Panc1 (cell line): ENCODE measurements around the gene ZCCHC14. TPM values are rescaled to one million over a fixed set of nuclear protein-coding genes. Genes with fewer than 3 reads are reported as not detected.
A peak's percentile ranks its signal among the peaks of the same experiment; 100 is the strongest.

Source experiments
- ATAC-seq: fragments of 200-7000 bp; cut with Tn5 transposase; 2 replicates; pipeline ENCODE4 v1.9.1; 2020; ENCODE audit warnings: mild to moderate bottlenecking, moderate library complexity
- BruUV-seq: library from RNA; stranded (reverse); fragments of 400-500 nt; replicated peaks from 2 replicates; lab custom pipeline; 2021; lab: Mats Ljungman, UMichigan
- CTCF ChIA-PET: fragments of 300-600 bp; sonication (Branson Sonifier 250); formaldehyde crosslinking; loops from one replicate; lab custom pipeline; 2022; ENCODE audit warnings: antibody characterized with exemption; lab: Charles Lee
- POLR2A ChIA-PET: fragments of 300-600 bp; sonication (Branson Sonifier 250); formaldehyde crosslinking; loops from one replicate; lab custom pipeline; 2022; ENCODE audit warnings: antibody characterized with exemption; lab: Charles Lee
- DNase-seq: peaks from one replicate; pipeline ENCODE4 v3.0.0-alpha.2; 2010; ENCODE audit warnings: low read depth, low spot score
- H3K27ac ChIP-seq: 2 replicates; pipeline ENCODE4 v1.5.1; 2011; ENCODE audit warnings: mild to moderate bottlenecking, low read length, inconsistent platforms
- H3K27me3 ChIP-seq: fragments of 200-500 bp; sonication (Bioruptor generic); 2 replicates; pipeline ENCODE4 v1.6.0; 2014; ENCODE audit warnings: low read length, inconsistent platforms; ENCODE audit not compliant: control insufficient read depth, insufficient read depth
- H3K36me3 ChIP-seq: fragments of 200-500 bp; sonication (Bioruptor generic); 2 replicates; pipeline ENCODE4 v1.5.1; 2014; ENCODE audit warnings: inconsistent platforms, mild to moderate bottlenecking, low read length, moderate library complexity; ENCODE audit not compliant: control insufficient read depth, insufficient read depth
- H3K4me1 ChIP-seq: 2 replicates; pipeline ENCODE4 v1.5.1; 2011; ENCODE audit warnings: inconsistent platforms, mild to moderate bottlenecking, low read length, moderate library complexity; ENCODE audit not compliant: control insufficient read depth, insufficient read depth
- H3K4me3 ChIP-seq, 2 experiments: 2 replicates each; pipeline ENCODE4 v1.5.1; 2011 to 2012; ENCODE audit warnings: low read depth in 2 of 2, low read length in 2 of 2, mild to moderate bottlenecking in 2 of 2, inconsistent platforms in 1 of 2, moderate library complexity in 1 of 2
- H3K9me3 ChIP-seq: fragments of 200-500 bp; sonication (Bioruptor generic); 2 replicates; pipeline ENCODE4 v1.5.1; 2014; ENCODE audit warnings: low read depth, mild to moderate bottlenecking, inconsistent platforms, low read length, moderate library complexity; ENCODE audit not compliant: control insufficient read depth, insufficient read depth
- CTCF ChIP-seq: fragments of 450-650 bp; IDR thresholded peaks from 2 replicates; pipeline ENCODE4 v1.5.1; 2017; ENCODE audit warnings: mild to moderate bottlenecking
- POLR2AphosphoS5 ChIP-seq: IDR thresholded peaks from 2 replicates; pipeline ENCODE4 v1.6.1; 2012; ENCODE audit warnings: mild to moderate bottlenecking, low read depth, low read length, moderate library complexity
- REST ChIP-seq, 2 experiments: IDR thresholded peaks; 2 replicates each; pipeline ENCODE4 v1.6.1; 2011 to 2012; ENCODE audit warnings: low read depth in 2 of 2, control low read depth in 1 of 2, low read length in 1 of 2, mild to moderate bottlenecking in 1 of 2, moderate library complexity in 1 of 2; ENCODE audit not compliant: insufficient read depth in 1 of 2
- SIN3A ChIP-seq: IDR thresholded peaks from 2 replicates; pipeline ENCODE4 v1.6.1; 2012; ENCODE audit warnings: low read depth, mild to moderate bottlenecking, low read length, moderate library complexity, borderline replicate concordance; ENCODE audit not compliant: insufficient read depth
- TCF7L2 ChIP-seq: IDR thresholded peaks from 2 replicates; pipeline ENCODE4 v1.6.1; 2011; ENCODE audit warnings: mild to moderate bottlenecking, low read depth, low read length, inconsistent platforms
- in situ Hi-C: cut with HindIII; loops from 2 replicates; pipeline ENCODE4 v1.10.0; 2016; ENCODE audit warnings: low sequenced_read_pairs, low pct_unique_long_range_greater_than_20kb
- intact Hi-C: fragments of 100-400 bp; cut with micrococcal nuclease; formaldehyde crosslinking; loops from one replicate; pipeline ENCODE4 v1.10.0; 2022; ENCODE audit not compliant: unreplicated experiment
- total RNA-seq: library from RNA; stranded (reverse); gene quantifications from one replicate; pipeline ENCODE4 v1.2.1, GENCODE V29; 2021; ENCODE audit not compliant: unreplicated experiment

Gene ZCCHC14
- total RNA-seq, 1 experiment from 2014 or later, result 35.0 TPM

GRCh38 chr16:87404764-87405625 is 87.8 kb downstream of the ZCCHC14 start:
- Histone ChIP-seq H3K4me1 (no peaks in the 10 kb centered on the region), H3K36me3 (peaks cover 23% of the 10 kb centered on the region), H3K27ac (no peak overlapping the region), H3K27me3 (no peaks in the 10 kb centered on the region), H3K4me3 (no peak overlapping the region), H3K9me3 (no peaks in the 10 kb centered on the region)
- TF ChIP-seq POLR2AphosphoS5, result no peak
- TF ChIP-seq SIN3A, result no peak
- no peak for TF ChIP-seq CTCF
- no TSS peak for BruUV-seq
- ChIA-PET POLR2A (no interaction called here), CTCF (interaction anchor here (0.6 kb wide), 1 partner anchor 595 kb away, joined by 4 read pairs; no protein-coding TSS in a partner anchor)
- intact Hi-C loops, result no loop called here
- in situ Hi-C loops, result no loop called here
- DNase-seq, result no peak
- peak; percentile 58 for ATAC-seq

GRCh38 chr16:87395181-87395842 is 97.5 kb downstream of the ZCCHC14 start:
- intact Hi-C loops, result no loop called here

More at GRCh38 chr16:87395181-87395842, 97.5 kb downstream of the ZCCHC14 start:
- DNase-seq (no peak), ATAC-seq (no peak)
- Histone ChIP-seq H3K27ac (no peak overlapping the region), H3K9me3 (no peaks in the 10 kb centered on the region), H3K27me3 (no peaks in the 10 kb centered on the region), H3K4me3 (peak overlapping the region in 1 of 2 experiments; percentile 4; a peak in 1 of 4 replicates), H3K36me3 (peaks cover 7% of the 10 kb centered on the region), H3K4me1 (peaks cover 16% of the 10 kb centered on the region)
- TF ChIP-seq SIN3A, result no peak
- TF ChIP-seq POLR2AphosphoS5, result no peak
- TF ChIP-seq TCF7L2, result no peak
- no peak for TF ChIP-seq REST (IDR thresholded peaks at IDR 0.05; ENCODE audit: insufficient read depth in 1 of 2, low read depth in 2 of 2, low read length in 1 of 2)
- no peak for TF ChIP-seq CTCF
- BruUV-seq, result no TSS peak
- in situ Hi-C loops, result no loop called here
- POLR2A ChIA-PET, result interaction anchor here (0.7 kb wide), 1 partner anchor 13 kb away, joined by 20 read pairs; no protein-coding TSS in a partner anchor
- CTCF ChIA-PET, result no interaction called here
